Mucosa of gallbladder (tissue), 1 donor: ENCODE data around the gene MRPL23. TPM values are rescaled to one million over a fixed set of nuclear protein-coding genes. Genes with fewer than 3 reads are reported as not detected.
"Not testable (repeated sequence)": the region's sequence is repeated elsewhere in the genome, so short reads cannot be mapped to it uniquely, and the experiment has no call there.

Source experiments
- DNase-seq: peaks from one replicate; pipeline ENCODE4 v3.0.0-alpha.2; 2020; ENCODE audit warnings: low spot score
- total RNA-seq: library from RNA; stranded (reverse); gene quantifications from one replicate; pipeline ENCODE4 v1.2.1, GENCODE V29; 2021
- donor health status: DM: no; HTN: no; CAD: no.

The MRPL23 gene
- total RNA-seq, 1 donor from 2014 or later, result 54.8 TPM

- DNase-seq, result no peak
These were observed 13.5 kb upstream of the MRPL23 start for GRCh38 chr11:1933416-1934334.

GRCh38 chr11:1934335-1935155 lies 12.6 kb upstream of the MRPL23 start:
- no peak for DNase-seq

GRCh38 chr11:1935156-1936071 lies 11.7 kb upstream of the MRPL23 start:
- no peak for DNase-seq

GRCh38 chr11:1936072-1936780 lies 10.9 kb upstream of the MRPL23 start:
- no peak for DNase-seq

- no peak for DNase-seq
These were observed 10.1 kb upstream of the MRPL23 start for GRCh38 chr11:1936781-1937615.

- DNase-seq, result no peak
These were observed 9.4 kb upstream of the MRPL23 start for GRCh38 chr11:1937616-1938342.

GRCh38 chr11:1938343-1939005 lies 8.7 kb upstream of the MRPL23 start:
- no peak for DNase-seq

- DNase-seq, result no peak
These were observed 8.0 kb upstream of the MRPL23 start for GRCh38 chr11:1939006-1939625.

GRCh38 chr11:1939788-1940187 lies 7.3 kb upstream of the MRPL23 start:
- DNase-seq, result not testable (repeated sequence)

GRCh38 chr11:1942558-1943260 lies 4.4 kb upstream of the MRPL23 start:
- DNase-seq, result no peak

GRCh38 chr11:1943576-1943975 lies 3.6 kb upstream of the MRPL23 start:
- peak; percentile 4 for DNase-seq

GRCh38 chr11:1943977-1944376 lies 3.2 kb upstream of the MRPL23 start:
- DNase-seq, result peak; percentile 4

- no peak for DNase-seq
These were observed 583 bp downstream of the MRPL23 start for GRCh38 chr11:1947592-1948237.

GRCh38 chr11:1948389-1948788 lies 1.3 kb downstream of the MRPL23 start:
- DNase-seq, result no peak

- no peak for DNase-seq
These were observed 2.2 kb downstream of the MRPL23 start for GRCh38 chr11:1949302-1949701.

- DNase-seq, result no peak
These were observed 2.8 kb downstream of the MRPL23 start for GRCh38 chr11:1949922-1950321.

- no peak for DNase-seq
These were observed 5.8 kb downstream of the MRPL23 start for GRCh38 chr11:1952806-1953482.
